ENCODE measurements around the gene DEXI.
A peak's percentile ranks its signal among the peaks of the same experiment; 100 is the strongest.

Gene DEXI

DNA sequence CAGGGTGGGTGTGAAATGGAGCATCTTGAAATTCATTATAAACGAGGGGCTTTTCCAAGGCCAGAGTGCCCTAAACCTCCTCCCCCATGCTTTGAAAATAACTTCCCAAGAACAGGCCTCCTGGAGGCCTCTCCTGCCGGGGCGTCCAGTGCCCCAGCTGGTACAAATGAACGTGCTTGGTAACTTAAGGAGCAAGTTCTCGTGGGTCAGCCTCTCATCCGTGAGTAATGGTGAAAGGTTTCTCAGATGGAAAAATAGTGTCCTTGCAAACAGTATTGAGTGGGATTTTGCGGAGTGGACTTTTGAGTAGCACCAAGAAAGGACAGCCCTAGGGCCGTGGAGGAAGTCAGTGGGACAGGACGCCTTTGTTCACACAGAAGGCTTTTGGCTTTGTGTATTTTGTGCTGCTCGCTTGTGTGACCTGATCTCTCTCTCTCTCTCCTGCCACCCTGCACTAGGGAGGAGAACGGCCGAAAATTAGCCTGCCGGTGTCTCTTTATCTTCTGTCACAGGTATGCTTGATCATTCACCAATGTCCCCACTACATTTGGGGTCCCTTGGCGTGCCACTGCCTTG, 36.7 kb upstream of the DEXI start:
- no peak for TF ChIP-seq ZFX (IDR thresholded peaks at IDR 0.05)
- TF ChIP-seq, protein P1, sequence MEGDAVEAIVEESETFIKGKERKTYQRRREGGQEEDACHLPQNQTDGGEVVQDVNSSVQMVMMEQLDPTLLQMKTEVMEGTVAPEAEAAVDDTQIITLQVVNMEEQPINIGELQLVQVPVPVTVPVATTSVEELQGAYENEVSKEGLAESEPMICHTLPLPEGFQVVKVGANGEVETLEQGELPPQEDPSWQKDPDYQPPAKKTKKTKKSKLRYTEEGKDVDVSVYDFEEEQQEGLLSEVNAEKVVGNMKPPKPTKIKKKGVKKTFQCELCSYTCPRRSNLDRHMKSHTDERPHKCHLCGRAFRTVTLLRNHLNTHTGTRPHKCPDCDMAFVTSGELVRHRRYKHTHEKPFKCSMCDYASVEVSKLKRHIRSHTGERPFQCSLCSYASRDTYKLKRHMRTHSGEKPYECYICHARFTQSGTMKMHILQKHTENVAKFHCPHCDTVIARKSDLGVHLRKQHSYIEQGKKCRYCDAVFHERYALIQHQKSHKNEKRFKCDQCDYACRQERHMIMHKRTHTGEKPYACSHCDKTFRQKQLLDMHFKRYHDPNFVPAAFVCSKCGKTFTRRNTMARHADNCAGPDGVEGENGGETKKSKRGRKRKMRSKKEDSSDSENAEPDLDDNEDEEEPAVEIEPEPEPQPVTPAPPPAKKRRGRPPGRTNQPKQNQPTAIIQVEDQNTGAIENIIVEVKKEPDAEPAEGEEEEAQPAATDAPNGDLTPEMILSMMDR (conservative IDR thresholded peaks at IDR 0.05): no peak
- H3K27ac ChIP-seq: peak overlapping the region; percentile 33

DNA sequence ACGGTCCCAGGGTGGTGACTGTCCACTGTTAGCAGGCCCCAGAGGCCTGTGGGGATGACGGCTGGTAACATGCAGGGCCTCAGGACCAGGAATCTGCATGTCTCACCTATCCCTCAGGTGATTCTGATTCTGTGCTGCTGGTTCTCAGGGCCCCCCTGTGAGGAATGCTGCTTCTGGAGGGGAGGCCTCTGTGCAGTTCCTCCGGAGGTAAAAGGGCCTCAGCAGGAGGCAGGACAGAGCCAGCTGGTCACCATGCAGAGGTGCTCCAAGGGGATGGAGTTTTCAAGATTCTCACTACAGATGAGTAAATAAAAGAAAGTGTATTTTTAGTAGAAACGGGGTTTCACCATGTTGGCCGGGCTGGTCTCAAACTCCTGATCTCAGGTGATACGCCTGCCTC, 35.9 kb upstream of the DEXI start:
- TF ChIP-seq ZFX (IDR thresholded peaks at IDR 0.05): no peak
- TF ChIP-seq, protein P1 (conservative IDR thresholded peaks at IDR 0.05): no peak
- H3K27ac ChIP-seq: peak overlapping the region; percentile 33; the same call in 1 of the 2 replicates

DNA sequence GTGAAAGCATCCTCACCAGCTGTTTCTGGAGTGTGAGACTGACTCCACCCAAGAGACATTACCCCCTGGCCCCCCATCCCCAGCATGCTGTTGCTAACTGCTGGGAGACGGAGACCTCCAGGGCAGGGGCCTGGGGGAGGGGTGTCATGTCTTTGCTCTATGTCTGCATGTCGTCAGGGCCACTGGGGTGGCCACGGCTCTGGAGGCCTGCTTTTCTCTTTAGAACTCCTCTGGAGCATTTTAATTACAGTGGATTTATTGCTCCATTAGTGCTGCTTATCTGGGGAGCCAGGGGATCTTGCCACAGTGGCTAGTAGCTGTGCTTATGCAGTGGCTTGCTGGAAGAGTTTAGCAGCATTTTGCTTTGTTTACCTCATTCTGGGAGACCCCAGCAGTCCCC, 34.4 kb upstream of the DEXI start:
- H3K27ac ChIP-seq: no peak overlapping the region
- TF ChIP-seq, protein P1 (conservative IDR thresholded peaks at IDR 0.05): no peak
- TF ChIP-seq ZFX (IDR thresholded peaks at IDR 0.05): no peak

DNA sequence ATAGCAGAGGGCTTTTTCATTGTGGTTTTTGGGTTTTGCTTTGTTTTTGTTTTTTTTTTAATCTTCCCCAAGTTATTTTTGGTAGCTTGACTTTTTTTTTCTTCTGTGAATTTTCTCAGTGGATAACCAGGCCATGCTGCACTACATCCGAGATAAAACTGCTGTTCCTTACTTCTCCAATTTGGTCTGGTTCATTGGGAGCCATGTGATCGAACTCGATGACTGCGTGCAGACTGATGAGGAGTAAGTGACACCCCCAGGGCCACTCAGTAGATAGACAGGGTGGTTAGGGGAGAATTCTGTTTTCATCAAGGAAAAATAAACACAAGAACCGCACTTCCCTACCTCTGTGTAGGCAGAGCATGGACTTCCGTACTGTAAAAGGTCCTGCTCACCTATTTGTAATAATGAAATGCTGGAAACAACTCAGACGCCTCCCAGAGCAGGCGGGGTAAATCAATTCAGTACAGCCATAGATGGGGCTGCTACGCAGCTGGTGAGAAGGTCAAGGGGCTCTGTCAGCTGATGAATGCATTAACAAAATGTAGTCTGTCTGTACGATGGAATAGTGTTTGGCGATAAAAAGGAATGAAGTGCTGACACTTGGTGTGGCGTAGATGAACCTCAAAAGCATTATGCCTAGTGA, 30.7 kb upstream of the DEXI start:
- TF ChIP-seq, protein P1 (conservative IDR thresholded peaks at IDR 0.05): no peak
- no peak for TF ChIP-seq ZFX (IDR thresholded peaks at IDR 0.05)
- H3K27ac ChIP-seq: no peak overlapping the region

DNA sequence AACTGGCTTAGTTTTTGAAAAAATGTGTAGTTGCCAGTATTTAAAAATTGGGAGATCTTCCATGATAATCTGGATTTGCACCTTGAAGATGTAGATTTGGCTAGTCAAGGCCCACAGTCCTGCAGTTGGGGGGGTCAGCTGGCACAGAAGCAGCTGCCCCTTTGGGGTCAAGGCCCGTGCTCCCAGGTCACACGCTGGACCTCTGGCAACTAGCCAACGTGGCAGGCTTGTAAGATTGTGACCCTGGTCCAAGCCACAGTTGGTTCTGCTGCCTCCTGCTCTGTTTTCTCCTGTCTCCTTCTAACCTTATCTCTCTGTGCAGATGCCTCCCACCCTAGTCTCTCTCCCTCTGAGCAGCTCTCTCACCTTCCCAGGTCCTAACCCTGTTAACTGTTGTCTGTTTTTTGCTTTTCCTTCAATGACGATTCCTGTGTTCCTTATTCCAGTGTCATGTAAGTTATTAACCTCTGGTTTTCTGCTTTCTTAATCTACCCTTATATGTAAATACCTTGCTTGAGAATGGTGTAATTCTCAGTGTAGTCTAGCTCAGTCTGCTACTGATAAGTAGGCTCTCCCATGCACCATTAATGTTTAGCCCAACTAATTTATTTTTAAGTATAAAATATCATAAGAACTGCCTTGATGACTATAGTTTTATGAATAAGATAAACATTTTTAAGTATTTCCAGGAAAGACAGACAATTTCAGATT, 30.0 kb upstream of the DEXI start:
- no peak overlapping the region for H3K27ac ChIP-seq
- TF ChIP-seq, protein P1 (conservative IDR thresholded peaks at IDR 0.05): no peak
- no peak for TF ChIP-seq ZFX (IDR thresholded peaks at IDR 0.05)

DNA sequence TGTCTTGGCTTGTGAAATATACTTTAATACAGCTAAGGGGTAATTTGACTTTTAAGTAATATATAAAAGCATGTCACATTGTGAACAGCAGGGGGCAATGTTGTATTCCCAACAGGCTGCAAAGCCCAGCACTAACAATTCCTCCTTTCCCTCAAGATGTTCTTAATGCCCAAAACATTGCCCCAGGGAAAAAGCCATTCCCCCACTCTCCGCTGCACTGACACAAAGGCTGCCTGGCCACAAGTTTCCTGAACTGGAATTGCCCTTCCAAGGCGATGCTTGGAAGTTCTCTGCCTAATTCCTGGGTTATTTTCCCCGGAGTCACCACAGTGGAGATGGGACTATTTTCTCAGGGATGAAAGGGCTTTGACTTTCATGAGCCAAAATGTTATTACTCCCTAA, 29.3 kb upstream of the DEXI start:
- TF ChIP-seq, protein P1 (conservative IDR thresholded peaks at IDR 0.05): peak; percentile 89
- TF ChIP-seq ZFX (IDR thresholded peaks at IDR 0.05): no peak

DNA sequence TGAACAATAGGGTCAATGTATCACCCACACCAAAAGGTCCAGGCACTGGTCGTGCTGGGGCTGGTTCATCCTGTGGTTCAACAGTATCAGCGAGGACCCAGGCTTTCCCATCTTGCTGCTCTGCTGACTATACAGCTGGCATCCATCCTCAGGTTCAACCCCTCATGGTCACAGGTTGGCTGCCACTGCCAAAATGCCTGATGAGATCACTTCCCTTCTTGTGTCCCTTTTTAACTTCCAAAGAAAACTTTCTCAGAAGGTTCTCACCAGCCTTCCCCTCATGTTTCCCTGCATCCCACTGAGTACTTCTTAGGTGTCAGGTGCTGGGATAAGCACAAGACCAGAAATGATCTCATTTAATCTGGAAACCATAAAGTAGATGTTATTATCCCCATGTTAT, 27.8 kb upstream of the DEXI start:
- TF ChIP-seq, protein P1 (conservative IDR thresholded peaks at IDR 0.05): no peak
- no peak overlapping the region for H3K27ac ChIP-seq

More for the DNA sequence above, 29.3 kb upstream of the DEXI start:
- H3K27ac ChIP-seq: no peak overlapping the region
